COLO668 (cell line): Measurements from ENCODE around the gene OR10V1.
"Not testable (repeated sequence)": the region's sequence is repeated elsewhere in the genome, so short reads cannot be mapped to it uniquely, and the experiment has no call there.

ENCODE experiments used
- DNase-seq: peaks from one replicate; lab custom pipeline; 2025; ENCODE audit not compliant: unreplicated experiment; lab: John Stamatoyannopoulos, UW

Gene OR10V1

GRCh38 chr11:59710136-59710847 is 3.4 kb downstream of the OR10V1 start:
- no peak for DNase-seq

- DNase-seq = no peak
Observed at GRCh38 chr11:59708537-59708936, 5.1 kb downstream of the OR10V1 start.

- DNase-seq = no peak
Observed at GRCh38 chr11:59707371-59707770, 6.3 kb downstream of the OR10V1 start.

DNA sequence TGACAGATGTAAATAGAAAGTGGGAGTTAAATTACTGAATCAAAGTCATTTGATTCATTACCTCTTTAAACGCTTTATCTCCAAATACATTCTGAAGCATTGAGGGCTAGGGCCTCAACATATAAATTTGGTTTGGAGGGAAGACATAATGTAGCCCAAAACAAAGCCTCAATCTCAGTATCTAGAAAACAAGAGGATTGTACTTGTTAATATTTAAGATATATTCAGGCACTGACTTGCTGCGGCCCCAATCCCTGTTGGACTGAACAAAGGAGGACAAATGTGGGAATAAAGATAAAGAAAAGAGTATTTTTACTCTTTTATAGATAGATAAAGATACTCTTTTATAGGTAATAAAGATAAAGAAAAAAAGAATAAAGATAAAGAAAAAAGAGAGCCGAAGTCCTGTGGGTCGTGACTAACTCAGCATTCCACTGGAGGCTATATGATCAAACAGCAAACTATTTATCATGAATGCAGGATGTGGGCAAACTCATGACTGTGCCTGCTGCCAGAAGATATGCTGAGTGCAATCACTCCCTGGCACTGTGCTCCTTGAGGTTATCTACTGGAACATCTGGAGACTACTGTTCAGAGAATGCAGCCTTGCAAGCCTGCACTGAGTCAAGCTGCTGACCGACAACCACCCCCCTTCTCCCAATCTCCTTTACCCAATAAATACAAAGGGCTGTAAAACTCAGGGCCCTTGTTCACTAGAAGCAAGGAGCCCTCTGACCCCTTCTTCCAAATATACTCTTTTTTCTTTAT is 6.9 kb downstream of the OR10V1 start:
- DNase-seq = no peak

DNA sequence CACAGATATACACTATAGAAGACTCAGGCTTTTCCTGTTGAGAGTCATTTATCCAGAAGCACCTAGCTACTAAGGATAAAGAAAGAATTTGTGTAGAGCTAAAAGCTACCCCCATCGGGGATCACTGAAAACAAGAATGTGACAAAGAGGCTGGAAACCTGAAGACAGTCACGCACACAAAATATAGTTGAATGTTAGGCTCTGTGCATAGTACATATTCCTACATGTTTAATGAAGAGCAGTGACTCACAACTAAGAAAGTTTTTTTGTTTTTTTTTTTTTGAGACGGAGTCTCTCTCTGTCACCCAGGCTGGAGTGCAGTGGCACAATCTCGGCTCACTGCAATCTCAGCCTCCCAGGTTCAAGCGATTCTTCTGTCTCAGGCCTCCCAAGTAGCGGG is 8.4 kb downstream of the OR10V1 start:
- no peak for DNase-seq

DNA sequence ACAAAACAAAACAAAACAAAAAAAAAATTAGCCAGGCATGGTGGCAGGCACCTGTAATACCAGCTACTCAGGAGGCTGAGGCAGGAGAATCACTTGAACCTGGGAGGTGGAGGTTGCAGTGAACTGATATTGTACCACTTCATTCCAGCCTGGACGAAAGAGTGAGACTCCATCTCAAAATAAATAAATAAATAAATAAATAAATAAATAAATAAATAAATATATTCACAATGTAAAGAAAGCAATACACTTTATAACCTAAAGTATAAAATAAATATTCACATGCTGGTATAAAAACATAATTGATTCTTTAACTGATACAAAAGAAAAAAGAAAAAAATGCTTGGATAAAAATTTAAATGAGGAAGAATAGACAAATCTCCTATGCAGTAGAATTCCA is 10.1 kb downstream of the OR10V1 start:
- DNase-seq = not testable (repeated sequence)

DNA sequence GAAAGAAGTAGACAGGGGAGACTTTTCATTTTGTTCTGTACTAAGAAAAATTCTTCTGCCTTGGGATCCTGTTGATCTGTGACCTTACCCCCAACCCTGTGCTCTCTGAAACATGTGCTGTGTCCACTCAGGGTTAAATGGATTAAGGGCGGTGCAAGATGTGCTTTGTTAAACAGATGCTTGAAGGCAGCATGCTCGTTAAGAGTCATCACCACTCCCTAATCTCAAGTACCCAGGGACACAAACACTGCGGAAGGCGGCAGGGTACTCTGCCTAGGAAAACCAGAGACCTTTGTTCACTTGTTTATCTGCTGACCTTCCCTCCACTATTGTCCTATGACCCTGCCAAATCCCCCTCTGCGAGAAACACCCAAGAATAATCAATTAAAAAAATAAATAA is 13.5 kb downstream of the OR10V1 start:
- not testable (repeated sequence) for DNase-seq

DNA sequence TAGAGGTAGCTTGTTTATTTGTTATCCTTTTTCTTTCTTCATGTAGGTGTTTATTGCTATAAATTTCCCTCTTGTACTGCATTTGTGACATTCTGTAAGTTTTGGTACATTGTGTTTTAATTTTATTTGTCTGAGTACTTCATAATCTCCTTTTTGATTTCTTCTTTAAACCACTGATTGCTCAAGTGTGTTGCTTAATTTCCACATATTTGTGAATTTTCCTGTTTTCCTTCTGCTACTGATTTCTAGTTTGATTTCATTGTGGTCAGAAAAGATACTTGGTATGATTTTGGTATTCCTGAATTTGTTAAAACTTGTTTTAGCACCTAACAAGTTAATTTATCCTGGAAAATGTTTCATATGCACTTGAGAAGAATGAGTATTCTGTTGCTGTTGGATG is 15.1 kb downstream of the OR10V1 start:
- DNase-seq = no peak

DNA sequence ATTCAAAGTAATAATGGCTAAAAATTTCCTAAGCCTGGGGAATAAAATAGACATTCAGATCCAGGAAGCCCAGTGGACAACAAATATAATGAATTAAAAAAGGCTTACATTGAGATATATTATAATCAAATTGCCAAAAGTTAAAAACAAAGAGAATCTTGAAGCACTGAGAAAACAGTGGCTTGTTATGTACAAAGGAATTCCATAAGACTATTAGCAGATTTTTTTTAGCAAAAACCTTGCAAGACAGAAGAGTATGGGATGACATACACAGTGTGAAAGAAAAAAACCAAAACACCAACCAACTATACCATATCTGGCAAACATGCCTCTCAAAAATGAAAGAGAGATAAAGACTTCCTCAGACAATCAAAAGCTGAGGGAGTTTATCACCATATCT is 20.7 kb downstream of the OR10V1 start:
- no peak for DNase-seq

- no peak for DNase-seq
Observed at GRCh38 chr11:59691156-59691555, 22.5 kb downstream of the OR10V1 start.

DNA sequence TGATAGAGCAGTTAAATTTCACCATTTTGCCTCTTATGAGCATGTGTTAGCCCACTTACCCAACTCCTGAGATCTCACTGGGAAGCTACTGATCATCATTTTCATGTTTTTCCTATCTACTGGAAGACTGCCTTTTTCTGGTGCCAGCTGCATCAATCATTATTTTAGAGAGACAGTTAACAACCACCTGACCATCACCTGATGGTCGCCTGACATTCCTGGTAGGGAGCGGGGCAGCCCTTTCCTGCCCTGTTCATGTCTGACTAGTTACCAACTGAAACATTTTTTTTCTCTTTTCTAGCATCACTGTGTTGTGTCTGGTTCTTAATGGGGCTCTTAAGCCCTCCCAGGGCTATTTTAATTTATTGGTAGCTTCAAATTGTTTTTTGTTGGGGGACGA is 24.6 kb downstream of the OR10V1 start:
- no peak for DNase-seq

- DNase-seq = peak; percentile 9
Observed at GRCh38 chr11:59681260-59681725, 32.4 kb downstream of the OR10V1 start.

DNA sequence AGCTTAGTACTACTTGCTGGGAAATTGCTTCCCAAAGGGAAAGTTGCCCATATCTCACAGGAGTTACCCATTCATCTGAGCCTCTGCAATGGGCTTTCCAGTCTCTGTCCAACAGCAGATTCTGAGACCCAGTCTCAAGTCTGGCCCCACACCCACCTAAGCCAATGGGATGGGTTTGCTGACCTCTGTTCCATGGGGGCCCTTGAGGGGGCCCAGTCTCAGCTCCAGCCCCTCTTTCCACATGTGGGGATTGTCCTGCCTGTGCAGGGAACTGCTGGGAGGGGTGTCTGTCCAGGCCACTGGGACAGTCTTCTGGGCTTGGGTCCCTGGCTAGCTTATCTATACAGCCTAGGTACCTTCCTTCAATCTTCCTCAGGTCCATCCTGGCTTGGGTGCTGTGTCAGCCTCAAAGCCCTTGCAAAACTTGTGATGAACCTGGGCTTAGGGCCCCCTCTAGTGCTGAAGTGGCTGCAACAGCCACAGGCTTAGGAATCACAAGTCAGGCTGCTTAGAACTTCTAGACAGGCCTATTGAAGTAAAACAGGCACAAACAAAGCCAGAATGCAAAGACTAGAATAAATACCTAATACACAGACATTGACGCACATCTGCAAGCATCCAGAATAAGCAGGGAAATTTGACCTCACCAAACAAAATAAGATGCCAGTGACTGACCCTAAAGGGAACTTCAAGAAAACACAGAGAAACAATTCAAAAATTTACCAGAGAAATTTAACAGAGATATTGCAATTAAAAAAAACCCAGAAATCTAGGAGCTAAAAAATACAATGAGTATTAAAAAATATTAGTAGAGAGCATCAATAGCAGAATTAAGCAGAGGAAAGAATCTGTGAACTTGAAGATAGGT is 33.1 kb downstream of the OR10V1 start:
- DNase-seq = peak; percentile 63

DNA sequence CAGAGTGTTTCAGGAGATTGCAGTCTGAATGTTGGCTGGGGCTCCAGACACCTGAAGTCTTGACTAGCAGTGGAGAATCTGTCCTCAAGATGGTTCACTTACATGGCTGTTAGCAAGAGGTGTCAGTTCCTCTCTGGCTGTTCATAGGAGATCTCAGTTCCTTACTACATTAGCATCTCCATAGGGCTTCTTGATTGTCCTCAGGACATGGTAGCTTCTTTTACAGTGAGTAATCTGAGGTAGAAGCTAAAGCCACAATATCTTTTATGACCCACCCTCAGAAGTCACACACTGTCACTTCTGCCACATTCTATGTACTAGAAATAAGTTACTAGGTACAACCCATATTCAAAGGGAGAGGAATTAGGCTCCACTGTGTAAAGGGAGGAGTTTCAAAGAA is 34.3 kb downstream of the OR10V1 start:
- DNase-seq = no peak

- DNase-seq = no peak
Observed at GRCh38 chr11:59678813-59679165, 34.9 kb downstream of the OR10V1 start.

- no peak for DNase-seq
Observed at GRCh38 chr11:59678118-59678812, 35.4 kb downstream of the OR10V1 start.

- DNase-seq = no peak
Observed at GRCh38 chr11:59676205-59676604, 37.4 kb downstream of the OR10V1 start.

DNA sequence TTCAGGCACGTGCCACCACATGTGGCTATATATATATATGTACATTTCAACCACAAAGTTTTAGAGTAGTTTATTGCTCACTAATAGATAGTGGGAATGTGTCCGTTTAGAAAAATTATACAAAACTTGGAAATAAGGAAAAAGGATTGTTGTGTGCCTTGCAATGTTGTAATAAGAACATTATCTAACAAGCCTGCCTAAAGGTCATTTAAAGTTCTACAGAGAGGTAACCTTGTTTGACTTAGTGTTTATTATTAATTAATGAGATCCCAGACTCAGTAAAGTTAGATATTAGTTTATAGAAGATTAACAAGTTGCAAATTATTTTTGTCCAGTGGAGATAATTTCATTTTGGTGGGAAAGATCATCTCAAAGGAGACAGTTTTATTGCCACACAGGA is 39.4 kb downstream of the OR10V1 start:
- DNase-seq = no peak

- no peak for DNase-seq
Observed at GRCh38 chr11:59673291-59673690, 40.4 kb downstream of the OR10V1 start.

DNA sequence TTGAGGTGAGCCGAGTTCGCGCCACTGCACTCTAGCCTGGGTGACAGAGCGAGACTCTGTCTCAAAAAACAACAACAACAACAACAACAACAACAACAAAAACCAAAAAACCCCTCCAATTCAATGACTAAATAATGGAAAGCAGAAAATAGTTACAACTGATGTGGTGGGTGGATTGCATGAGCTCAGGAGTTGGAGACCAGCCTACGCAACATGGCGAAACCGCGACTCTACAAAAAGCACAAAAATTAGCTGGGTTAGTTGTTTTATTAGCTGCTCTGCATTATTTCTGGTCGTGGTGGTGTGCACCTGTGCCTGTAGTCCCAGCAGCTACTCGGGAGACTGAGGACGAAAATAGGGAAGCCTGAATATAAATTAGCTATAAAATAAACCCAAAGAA is 42.2 kb downstream of the OR10V1 start:
- DNase-seq = no peak

GRCh38 chr11:59669611-59670009 is 44.0 kb downstream of the OR10V1 start:
- DNase-seq = peak; percentile 49
